ENCODE results near the gene SLC2A11. TPM values are rescaled to one million over a fixed set of nuclear protein-coding genes. Genes with fewer than 3 reads are reported as not detected.

Gene SLC2A11
- total and polyA plus RNA-seq, 2 donors (not counting 1 experiment from before 2014, with no cell fraction given): 3.9 to 14.9 TPM

DNA sequence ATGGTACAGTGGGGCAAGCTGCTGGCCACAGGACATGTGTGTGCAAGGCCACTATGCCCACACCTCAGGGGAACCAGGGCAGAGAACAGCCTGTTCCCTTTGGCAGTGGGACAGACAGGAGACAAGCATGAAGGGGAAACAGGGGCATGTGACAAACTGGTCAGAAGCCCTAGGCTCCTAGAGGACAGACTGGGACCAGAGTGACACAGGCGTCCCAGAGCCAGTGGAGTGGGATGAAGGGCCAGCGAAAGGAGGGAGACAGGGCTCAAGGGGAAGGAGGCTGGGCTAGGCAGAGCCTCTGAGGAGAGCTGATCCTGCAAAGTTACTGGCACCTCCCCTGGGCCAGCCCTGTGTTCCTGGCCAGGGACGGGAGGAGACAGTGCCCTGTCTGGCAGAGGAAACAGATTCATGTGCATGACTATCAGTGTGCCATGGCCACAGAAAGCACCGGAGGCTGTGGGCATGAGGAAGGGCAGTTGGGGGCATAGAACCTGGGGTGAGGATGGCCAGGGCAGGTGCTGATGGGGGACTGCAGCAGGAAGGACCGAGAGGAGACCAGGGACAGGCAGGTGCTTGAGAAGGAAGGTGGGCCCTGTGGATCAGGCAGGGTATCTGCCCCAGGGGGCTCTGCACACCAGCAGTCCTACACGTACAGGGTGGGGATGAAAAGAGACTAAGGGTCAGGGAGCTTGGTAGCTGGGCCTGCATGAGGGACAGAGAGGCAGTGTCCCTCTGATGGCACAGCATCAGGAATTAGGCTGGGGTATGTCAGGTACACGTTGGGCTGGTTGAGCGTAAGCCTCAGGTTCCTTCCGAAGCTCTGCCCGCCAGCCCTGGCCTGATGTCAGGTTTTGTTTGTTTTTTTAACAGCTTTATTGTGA is 28.6 kb upstream of the SLC2A11 start:
- peaks cover 27% of the 10 kb centered on the region for H3K36me3 ChIP-seq (ENCODE audit: control insufficient read depth, insufficient read depth, low read length)
- H3K27ac ChIP-seq (ENCODE audit: insufficient read depth, low read length): no peak overlapping the region

DNA sequence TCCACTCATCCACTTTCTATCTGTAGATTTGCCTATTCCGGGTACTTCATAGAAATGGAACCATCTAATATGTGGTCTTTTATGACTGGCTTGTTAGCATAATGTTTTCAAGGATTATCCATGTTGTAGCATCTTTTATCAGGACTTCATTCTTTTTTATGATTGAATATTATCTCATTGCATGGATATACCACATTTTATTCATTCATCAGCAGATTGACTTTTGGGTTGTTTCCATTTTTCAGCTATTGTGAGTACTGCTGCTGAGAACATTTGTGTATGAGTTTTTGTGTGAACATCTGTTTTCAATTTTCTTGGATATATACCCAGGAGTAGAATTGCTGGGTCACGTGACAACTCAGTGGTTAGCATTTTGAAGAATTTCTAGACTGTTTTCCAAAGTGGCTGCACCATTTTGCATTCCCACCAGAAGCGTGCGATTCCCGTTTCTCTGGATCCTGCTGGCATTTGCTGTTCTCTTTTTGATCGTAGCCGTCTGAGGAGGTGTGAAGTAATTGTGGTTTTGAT is 27.8 kb upstream of the SLC2A11 start:
- H3K9ac ChIP-seq (ENCODE audit: insufficient read depth, low read length): no peak overlapping the region
- no peak overlapping the region for H3K27ac ChIP-seq (ENCODE audit: insufficient read depth, low read length)
- peaks cover 8% of the 10 kb centered on the region for H3K79me2 ChIP-seq (ENCODE audit: control insufficient read depth, insufficient read depth, low read length)
- no peak overlapping the region for H3K4me3 ChIP-seq (replicated peaks in 1 of 4; ENCODE audit: control extremely low read depth in 1 of 4, insufficient read depth in 1 of 4, low read depth in 3 of 4, low read length in 4 of 4)
- H3K27me3 ChIP-seq (ENCODE audit: control insufficient read depth, insufficient read depth, low read length): no peaks in the 10 kb centered on the region
- no peak overlapping the region for H2AFZ ChIP-seq (ENCODE audit: low read length)
- TF ChIP-seq, protein P1, sequence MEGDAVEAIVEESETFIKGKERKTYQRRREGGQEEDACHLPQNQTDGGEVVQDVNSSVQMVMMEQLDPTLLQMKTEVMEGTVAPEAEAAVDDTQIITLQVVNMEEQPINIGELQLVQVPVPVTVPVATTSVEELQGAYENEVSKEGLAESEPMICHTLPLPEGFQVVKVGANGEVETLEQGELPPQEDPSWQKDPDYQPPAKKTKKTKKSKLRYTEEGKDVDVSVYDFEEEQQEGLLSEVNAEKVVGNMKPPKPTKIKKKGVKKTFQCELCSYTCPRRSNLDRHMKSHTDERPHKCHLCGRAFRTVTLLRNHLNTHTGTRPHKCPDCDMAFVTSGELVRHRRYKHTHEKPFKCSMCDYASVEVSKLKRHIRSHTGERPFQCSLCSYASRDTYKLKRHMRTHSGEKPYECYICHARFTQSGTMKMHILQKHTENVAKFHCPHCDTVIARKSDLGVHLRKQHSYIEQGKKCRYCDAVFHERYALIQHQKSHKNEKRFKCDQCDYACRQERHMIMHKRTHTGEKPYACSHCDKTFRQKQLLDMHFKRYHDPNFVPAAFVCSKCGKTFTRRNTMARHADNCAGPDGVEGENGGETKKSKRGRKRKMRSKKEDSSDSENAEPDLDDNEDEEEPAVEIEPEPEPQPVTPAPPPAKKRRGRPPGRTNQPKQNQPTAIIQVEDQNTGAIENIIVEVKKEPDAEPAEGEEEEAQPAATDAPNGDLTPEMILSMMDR (conservative IDR thresholded peaks at IDR 0.05 in 1 of 2, IDR thresholded peaks at IDR 0.05 in 1 of 2; ENCODE audit: low read depth in 1 of 2, low read length in 2 of 2): no peak
- TF ChIP-seq EZH2 (IDR thresholded peaks at IDR 0.05; ENCODE audit: low read length, missing control alignments): no peak
- peaks cover 4% of the 10 kb centered on the region for H3K4me1 ChIP-seq (ENCODE audit: control insufficient read depth, extremely low read depth, insufficient read depth, low read length)
- DNase-seq (ENCODE audit: low read depth in 2 of 2): peak; percentile 81 to 94
- H3K36me3 ChIP-seq (ENCODE audit: control insufficient read depth, insufficient read depth, low read length): peaks cover 27% of the 10 kb centered on the region
- H3K9me3 ChIP-seq (ENCODE audit: control insufficient read depth, insufficient read depth, low read depth, low read length): no peaks in the 10 kb centered on the region
- H3K4me2 ChIP-seq (ENCODE audit: extremely low read depth, insufficient read depth, low read length): no peak overlapping the region
- H4K20me1 ChIP-seq (ENCODE audit: control insufficient read depth, extremely low read depth, insufficient read depth, low read length): no peaks in the 10 kb centered on the region

More for the DNA sequence above, 28.6 kb upstream of the SLC2A11 start:
- Histone ChIP-seq H3K27me3 (ENCODE audit: control insufficient read depth, insufficient read depth, low read length) (no peaks in the 10 kb centered on the region), H3K9me3 (ENCODE audit: control insufficient read depth, insufficient read depth, low read depth, low read length) (no peaks in the 10 kb centered on the region), H3K79me2 (ENCODE audit: control insufficient read depth, insufficient read depth, low read length) (peaks cover 8% of the 10 kb centered on the region), H4K20me1 (ENCODE audit: control insufficient read depth, extremely low read depth, insufficient read depth, low read length) (no peaks in the 10 kb centered on the region), H3K9ac (ENCODE audit: insufficient read depth, low read length) (no peak overlapping the region), H2AFZ (ENCODE audit: low read length) (no peak overlapping the region), H3K4me3 (replicated peaks in 1 of 4; ENCODE audit: control extremely low read depth in 1 of 4, insufficient read depth in 1 of 4, low read depth in 3 of 4, low read length in 4 of 4) (no peak overlapping the region), H3K4me1 (ENCODE audit: control insufficient read depth, extremely low read depth, insufficient read depth, low read length) (peaks cover 4% of the 10 kb centered on the region), H3K4me2 (ENCODE audit: extremely low read depth, insufficient read depth, low read length) (no peak overlapping the region)
- TF ChIP-seq, protein P1 (conservative IDR thresholded peaks at IDR 0.05 in 1 of 2, IDR thresholded peaks at IDR 0.05 in 1 of 2; ENCODE audit: low read depth in 1 of 2, low read length in 2 of 2): no peak
- no peak for TF ChIP-seq EZH2 (IDR thresholded peaks at IDR 0.05; ENCODE audit: low read length, missing control alignments)
- no peak for DNase-seq (ENCODE audit: low read depth in 2 of 2)

DNA sequence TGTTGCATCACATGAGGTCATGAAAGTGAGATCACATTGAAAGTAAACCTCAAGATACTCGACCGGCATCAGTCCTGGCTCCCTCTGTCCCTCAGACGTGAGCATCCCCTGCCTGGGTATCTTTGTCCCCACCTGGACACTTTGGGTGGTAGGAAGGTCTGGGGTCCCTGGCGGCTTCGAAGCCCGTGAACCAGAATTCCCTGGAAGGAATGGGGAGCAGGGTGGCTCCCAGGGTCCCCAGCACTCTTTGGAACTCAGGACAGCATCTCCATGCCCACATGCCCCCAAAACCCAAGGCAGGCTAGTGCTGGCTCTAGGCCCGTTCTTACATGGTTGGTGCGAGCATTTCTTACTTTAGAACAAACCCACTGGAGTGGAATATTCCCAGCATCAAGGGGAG is 26.4 kb upstream of the SLC2A11 start:
- Histone ChIP-seq H4K20me1 (ENCODE audit: control insufficient read depth, extremely low read depth, insufficient read depth, low read length) (no peaks in the 10 kb centered on the region), H2AFZ (ENCODE audit: low read length) (no peak overlapping the region), H3K4me3 (replicated peaks in 1 of 4; ENCODE audit: control extremely low read depth in 1 of 4, insufficient read depth in 1 of 4, low read depth in 3 of 4, low read length in 4 of 4) (no peak overlapping the region), H3K27me3 (ENCODE audit: control insufficient read depth, insufficient read depth, low read length) (no peaks in the 10 kb centered on the region), H3K4me2 (ENCODE audit: extremely low read depth, insufficient read depth, low read length) (no peak overlapping the region), H3K9ac (ENCODE audit: insufficient read depth, low read length) (no peak overlapping the region), H3K9me3 (ENCODE audit: control insufficient read depth, insufficient read depth, low read depth, low read length) (no peaks in the 10 kb centered on the region), H3K79me2 (ENCODE audit: control insufficient read depth, insufficient read depth, low read length) (peaks cover 8% of the 10 kb centered on the region), H3K27ac (ENCODE audit: insufficient read depth, low read length) (no peak overlapping the region), H3K4me1 (ENCODE audit: control insufficient read depth, extremely low read depth, insufficient read depth, low read length) (peaks cover 4% of the 10 kb centered on the region), H3K36me3 (ENCODE audit: control insufficient read depth, insufficient read depth, low read length) (peaks cover 28% of the 10 kb centered on the region)
- DNase-seq (ENCODE audit: low read depth in 2 of 2): no peak
- TF ChIP-seq EZH2 (IDR thresholded peaks at IDR 0.05; ENCODE audit: low read length, missing control alignments): no peak
- TF ChIP-seq, protein P1 (conservative IDR thresholded peaks at IDR 0.05 in 1 of 2, IDR thresholded peaks at IDR 0.05 in 1 of 2; ENCODE audit: low read depth in 1 of 2, low read length in 2 of 2): no peak
